ENCODE results near the gene PDZD2. TPM values are rescaled to one million over a fixed set of nuclear protein-coding genes. Genes with fewer than 3 reads are reported as not detected.

Gene PDZD2
- total RNA-seq, 1 experiment from 2014 or later = 23.0 TPM

- DNase-seq (ENCODE audit: unreplicated experiment) = no peak
- H3K27ac Mint-ChIP-seq (ENCODE audit: low read depth, unreplicated experiment) = no peak overlapping the region
- H3K9me3 Mint-ChIP-seq (ENCODE audit: unreplicated experiment) = peaks cover 5% of the 10 kb centered on the region
- no peaks in the 10 kb centered on the region for H3K36me3 Mint-ChIP-seq (ENCODE audit: insufficient read depth, unreplicated experiment)
- ChIA-PET POLR2A (no interaction called here), CTCF (no interaction called here)
- peaks cover 34% of the 10 kb centered on the region for H3K27me3 Mint-ChIP-seq (ENCODE audit: insufficient read depth, unreplicated experiment)
- intact Hi-C loops (cut with micrococcal nuclease) = no loop called here
- H3K4me1 Mint-ChIP-seq (ENCODE audit: insufficient read depth, unreplicated experiment) = peaks cover 4% of the 10 kb centered on the region
- no peak overlapping the region for H3K4me3 Mint-ChIP-seq (ENCODE audit: unreplicated experiment)
- no TSS peak for BruUV-seq (replicated peaks)
- TF ChIP-seq CTCF (IDR thresholded peaks at IDR 0.05; ENCODE audit: unreplicated experiment) = no peak
Observed at GRCh38 chr5:31750215-31750614, 111.3 kb downstream of the PDZD2 start.

DNA sequence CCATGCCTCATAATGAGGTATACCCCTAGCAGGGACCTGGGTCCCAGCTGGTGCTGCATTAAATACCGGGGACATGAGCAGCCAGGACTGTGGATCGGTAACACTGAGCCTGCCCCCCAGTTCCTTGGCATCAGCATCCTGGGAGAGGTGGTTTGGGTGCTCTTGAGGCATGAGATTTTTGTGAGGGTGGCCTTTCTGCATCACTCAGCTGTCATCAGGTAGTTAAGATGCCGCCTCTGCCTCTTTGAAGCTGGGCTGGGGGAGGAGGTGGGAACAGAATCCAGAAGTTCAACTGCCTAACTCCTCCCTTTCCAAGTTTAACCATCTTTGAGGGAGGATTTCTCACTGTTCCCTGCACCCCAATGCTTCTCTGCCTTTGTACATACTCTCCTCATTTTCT is 112.7 kb downstream of the PDZD2 start:
- Mint-ChIP-seq H3K9me3 (ENCODE audit: unreplicated experiment) (no peaks in the 10 kb centered on the region), H3K27me3 (ENCODE audit: insufficient read depth, unreplicated experiment) (peaks cover 34% of the 10 kb centered on the region), H3K27ac (ENCODE audit: low read depth, unreplicated experiment) (no peak overlapping the region), H3K4me1 (ENCODE audit: insufficient read depth, unreplicated experiment) (peaks cover 4% of the 10 kb centered on the region), H3K36me3 (ENCODE audit: insufficient read depth, unreplicated experiment) (no peaks in the 10 kb centered on the region), H3K4me3 (ENCODE audit: unreplicated experiment) (no peak overlapping the region)
- no peak for TF ChIP-seq CTCF (IDR thresholded peaks at IDR 0.05; ENCODE audit: unreplicated experiment)
- no peak for DNase-seq (ENCODE audit: unreplicated experiment)
- ChIA-PET POLR2A (no interaction called here), CTCF (interaction anchor here (1.8 kb wide), 1 partner anchor 21 kb away, joined by 3 read pairs; no protein-coding TSS in a partner anchor)
- no TSS peak for BruUV-seq (replicated peaks)
- intact Hi-C loops (cut with micrococcal nuclease) = no loop called here

DNA sequence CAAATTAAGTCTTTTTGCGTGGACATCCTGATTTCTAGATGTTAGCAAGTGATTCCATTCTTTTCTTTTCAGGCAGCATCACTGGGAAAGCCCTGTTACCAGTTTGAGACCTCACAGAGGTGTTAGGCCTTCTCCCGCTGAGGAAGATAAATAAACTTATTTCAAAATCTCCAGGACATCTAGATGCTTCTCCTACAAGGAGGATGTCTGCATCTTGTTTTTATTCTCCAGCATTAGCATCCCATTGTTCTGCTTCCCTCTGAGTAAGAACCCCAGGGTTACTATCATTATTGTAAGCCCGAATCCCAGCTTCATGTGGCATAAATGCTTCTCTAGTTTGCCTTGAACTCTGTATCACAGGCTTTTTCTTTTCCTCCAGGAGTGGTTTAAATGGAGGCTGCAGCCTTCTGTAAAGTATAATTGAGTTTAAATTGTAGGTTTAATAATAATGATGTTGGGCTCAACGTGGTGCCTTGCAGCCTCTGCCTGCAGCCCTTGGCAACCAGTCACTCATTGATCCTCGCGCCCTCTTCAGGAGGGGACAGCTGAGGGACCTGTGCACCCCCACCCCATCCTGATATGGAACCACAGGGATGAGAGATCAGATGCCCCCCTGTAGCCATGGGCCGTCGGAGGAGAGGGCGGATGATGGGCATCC is 114.9 kb downstream of the PDZD2 start:
- no peak overlapping the region for H3K4me3 Mint-ChIP-seq (ENCODE audit: unreplicated experiment)
- H3K4me1 Mint-ChIP-seq (ENCODE audit: insufficient read depth, unreplicated experiment) = peaks cover 4% of the 10 kb centered on the region
- DNase-seq (ENCODE audit: unreplicated experiment) = no peak
- H3K9me3 Mint-ChIP-seq (ENCODE audit: unreplicated experiment) = no peaks in the 10 kb centered on the region
- H3K27me3 Mint-ChIP-seq (ENCODE audit: insufficient read depth, unreplicated experiment) = peaks cover 20% of the 10 kb centered on the region
- CTCF ChIA-PET = no interaction called here
- intact Hi-C loops (cut with micrococcal nuclease) = no loop called here
- no peak overlapping the region for H3K27ac Mint-ChIP-seq (ENCODE audit: low read depth, unreplicated experiment)
- POLR2A ChIA-PET = no interaction called here
- TF ChIP-seq CTCF (IDR thresholded peaks at IDR 0.05; ENCODE audit: unreplicated experiment) = no peak
- no TSS peak for BruUV-seq (replicated peaks)
- no peaks in the 10 kb centered on the region for H3K36me3 Mint-ChIP-seq (ENCODE audit: insufficient read depth, unreplicated experiment)

GRCh38 chr5:31754358-31754704 is 115.4 kb downstream of the PDZD2 start:
- Mint-ChIP-seq H3K27ac (ENCODE audit: low read depth, unreplicated experiment) (no peak overlapping the region), H3K4me3 (ENCODE audit: unreplicated experiment) (no peak overlapping the region), H3K9me3 (ENCODE audit: unreplicated experiment) (no peaks in the 10 kb centered on the region), H3K27me3 (ENCODE audit: insufficient read depth, unreplicated experiment) (peaks cover 15% of the 10 kb centered on the region), H3K4me1 (ENCODE audit: insufficient read depth, unreplicated experiment) (peaks cover 4% of the 10 kb centered on the region), H3K36me3 (ENCODE audit: insufficient read depth, unreplicated experiment) (no peaks in the 10 kb centered on the region)
- ChIA-PET CTCF (no interaction called here), POLR2A (no interaction called here)
- no peak for TF ChIP-seq CTCF (IDR thresholded peaks at IDR 0.05; ENCODE audit: unreplicated experiment)
- DNase-seq (ENCODE audit: unreplicated experiment) = no peak
- BruUV-seq (replicated peaks) = no TSS peak
- intact Hi-C loops (cut with micrococcal nuclease) = no loop called here
